Spleen (tissue), 7 donors: ENCODE results near the gene CEP350.

Experiments
- CTCF ChIP-seq, 11 experiments: fragments of 200-600 bp in 7 of 11; fragments of 450-650 bp in 4 of 11; sonication (generic) in 4 of 11; IDR thresholded peaks in 8 of 11; conservative IDR thresholded peaks in 3 of 11; 1 replicate in 7 of 11; 2 replicates in 4 of 11; pipeline versions ENCODE4 v1.4.0 to v1.8.0; 2016 to 2021; ENCODE audit warnings: antibody characterized with exemption in 11 of 11, inconsistent platforms in 4 of 11, mild to moderate bottlenecking in 1 of 11
- POLR2A ChIP-seq, 3 donors: fragments of 450-650 bp; IDR thresholded peaks; one replicate each; pipeline ENCODE4 v1.5.1; 2017; ENCODE audit warnings: antibody characterized with exemption in 3 of 3, mild to moderate bottlenecking in 1 of 3
- donor health status: DM: no; HTN: no; CAD: no; lungs with moderate emphysema.
- donor health status: DM: no; HTN: no; CAD: no.
- donor health status: DM: no; HTN: no; CAD: no.

DNA sequence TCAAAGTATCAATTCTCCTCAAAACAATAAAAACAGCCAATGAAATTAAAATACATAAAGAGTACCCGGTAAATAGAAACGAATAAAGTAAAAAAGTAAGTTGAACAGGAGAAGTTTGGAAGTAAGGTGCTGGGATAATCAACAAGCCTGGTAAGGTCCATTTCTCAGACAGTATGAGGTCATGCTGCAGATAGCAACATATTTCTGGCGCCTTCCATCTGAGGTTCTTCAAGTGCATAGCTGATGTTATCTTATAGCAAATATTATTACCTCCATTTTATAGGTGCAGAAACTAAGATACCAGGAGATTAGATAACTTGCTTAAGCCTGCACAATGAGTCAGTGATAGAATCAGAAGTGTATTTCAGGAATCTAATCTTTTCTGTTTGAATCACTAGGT, 23.7 kb upstream of the CEP350 start:
- TF ChIP-seq POLR2A (IDR thresholded peaks at IDR 0.05) (no peak), CTCF (IDR thresholded peaks at IDR 0.05 in 8 of 11, conservative IDR thresholded peaks at IDR 0.05 in 3 of 11) (no peak)
